IMR-90 (cell line): ENCODE results near the gene TBC1D24. TPM values are rescaled to one million over a fixed set of nuclear protein-coding genes. Genes with fewer than 3 reads are reported as not detected.

Experiments
- ATAC-seq: fragments of 200-7000 bp; cut with Tn5 transposase; 2 replicates; pipeline ENCODE4 v1.9.1; 2020; ENCODE audit warnings: low read depth, mild to moderate bottlenecking, moderate library complexity
- BruUV-seq: library from RNA; stranded (reverse); fragments of 400-500 nt; replicated peaks from 2 replicates; lab custom pipeline; 2021; lab: Mats Ljungman, UMichigan
- CTCF ChIA-PET: fragments of 300-600 bp; formaldehyde crosslinking; extraction: SDS; loops from one replicate; lab custom pipeline; 2021; ENCODE audit warnings: antibody characterized with exemption; lab: Yijun Ruan, JAX
- POLR2A ChIA-PET: fragments of 300-600 bp; sonication (Branson Sonifier 250); formaldehyde crosslinking; loops from one replicate; lab custom pipeline; 2022; ENCODE audit warnings: antibody characterized with exemption; ENCODE audit not compliant: unreplicated experiment; lab: Charles Lee
- DNase-seq: peaks from one replicate; pipeline ENCODE4 v3.0.0; 2013
- H2AFZ ChIP-seq: replicated peaks from 2 replicates; pipeline ENCODE3; 2013; ENCODE audit warnings: low read length, mild to moderate bottlenecking; ENCODE audit not compliant: poor library complexity
- H2AK5ac ChIP-seq: 2 replicates; pipeline ENCODE4 v1.6.1; 2013; ENCODE audit warnings: low read depth, low read length, inconsistent platforms
- H2AK9ac ChIP-seq: replicated peaks from 2 replicates; pipeline ENCODE3; 2013; ENCODE audit warnings: mild to moderate bottlenecking, low read depth, low read length, moderate library complexity; ENCODE audit not compliant: poor library complexity
- H2BK120ac ChIP-seq: 2 replicates; pipeline ENCODE4 v1.6.1; 2013; ENCODE audit warnings: low read depth, low read length, inconsistent platforms
- H2BK15ac ChIP-seq: 3 replicates; pipeline ENCODE4 v1.6.1; 2013; ENCODE audit warnings: low read depth, low read length, inconsistent platforms
- H2BK20ac ChIP-seq: 2 replicates; pipeline ENCODE4 v1.6.1; 2013; ENCODE audit warnings: low read depth, mild to moderate bottlenecking, inconsistent platforms, low read length, moderate library complexity
- H2BK5ac ChIP-seq: 2 replicates; pipeline ENCODE4 v1.6.1; 2013; ENCODE audit warnings: mild to moderate bottlenecking, low read depth, low read length, inconsistent platforms; ENCODE audit not compliant: poor library complexity, severe bottlenecking
- H3K14ac ChIP-seq: replicated peaks from 2 replicates; pipeline ENCODE4 v1.6.1; 2013; ENCODE audit warnings: low read depth, low read length, inconsistent platforms
- H3K18ac ChIP-seq: 2 replicates; pipeline ENCODE4 v1.6.1; 2013; ENCODE audit warnings: low read depth, low read length, control low read depth
- H3K23ac ChIP-seq: 2 replicates; pipeline ENCODE4 v1.6.1; 2013; ENCODE audit warnings: low read depth, low read length, inconsistent platforms
- H3K27ac ChIP-seq: 2 replicates; pipeline ENCODE4 v1.5.1; 2013; ENCODE audit warnings: mild to moderate bottlenecking, control low read depth, low read length; ENCODE audit not compliant: insufficient read depth
- H3K27me3 ChIP-seq: 2 replicates; pipeline ENCODE4 v1.6.1; 2013; ENCODE audit warnings: low read length; ENCODE audit not compliant: control insufficient read depth, insufficient read depth
- H3K36me3 ChIP-seq: 2 replicates; pipeline ENCODE4 v1.6.1; 2013; ENCODE audit warnings: low read length, mixed read lengths; ENCODE audit not compliant: control insufficient read depth, insufficient read depth
- H3K4ac ChIP-seq: 2 replicates; pipeline ENCODE4 v1.6.1; 2013; ENCODE audit warnings: low read depth, low read length, inconsistent platforms
- H3K4me1 ChIP-seq: 2 replicates; pipeline ENCODE4 v1.6.1; 2013; ENCODE audit warnings: low read length, mixed read lengths; ENCODE audit not compliant: control insufficient read depth, insufficient read depth
- H3K4me2 ChIP-seq: 2 replicates; pipeline ENCODE4 v1.6.1; 2013; ENCODE audit warnings: low read depth, mild to moderate bottlenecking, control low read depth, low read length, moderate library complexity
- H3K4me3 ChIP-seq: 2 replicates; pipeline ENCODE4 v1.5.1; 2013; ENCODE audit warnings: low read depth, mild to moderate bottlenecking, control low read depth, low read length, moderate library complexity; ENCODE audit not compliant: insufficient read depth
- H3K56ac ChIP-seq: 2 replicates; pipeline ENCODE4 v1.6.1; 2013; ENCODE audit warnings: low read length, inconsistent platforms; ENCODE audit not compliant: insufficient read depth; ENCODE audit errors: extremely low read depth
- H3K79me1 ChIP-seq, 2 experiments: 2 replicates each; pipeline ENCODE4 v1.6.1; 2013; ENCODE audit warnings: low read length in 2 of 2, inconsistent platforms in 1 of 2, low read depth in 1 of 2
- H3K9ac ChIP-seq: 2 replicates; pipeline ENCODE4 v1.6.1; 2013; ENCODE audit warnings: low read depth, low read length, control low read depth
- H3K9me1 ChIP-seq: 2 replicates; pipeline ENCODE4 v1.6.1; 2013; ENCODE audit warnings: low read length, inconsistent platforms; ENCODE audit not compliant: insufficient read depth
- H3K9me3 ChIP-seq: 2 replicates; pipeline ENCODE4 v1.6.1; 2013; ENCODE audit warnings: low read length; ENCODE audit not compliant: control insufficient read depth, insufficient read depth
- H4K20me1 ChIP-seq: 2 replicates; pipeline ENCODE4 v1.6.1; 2013; ENCODE audit warnings: low read length, inconsistent platforms; ENCODE audit not compliant: insufficient read depth
- H4K5ac ChIP-seq: 2 replicates; pipeline ENCODE4 v1.6.1; 2013; ENCODE audit warnings: mild to moderate bottlenecking, low read depth, low read length, control low read depth
- H4K8ac ChIP-seq, 2 experiments: 2 replicates each; pipeline ENCODE4 v1.6.1; 2013; ENCODE audit warnings: low read depth in 2 of 2, low read length in 2 of 2, control low read depth in 1 of 2, inconsistent platforms in 1 of 2
- H4K91ac ChIP-seq: 2 replicates; pipeline ENCODE4 v1.6.1; 2013; ENCODE audit warnings: low read depth, low read length, inconsistent platforms; ENCODE audit not compliant: insufficient read depth
- BHLHE40 ChIP-seq: fragments of 150-350 bp; IDR thresholded peaks from 2 replicates; pipeline ENCODE4 v1.6.1; 2016; ENCODE audit warnings: mild to moderate bottlenecking, low read depth, low read length
- CEBPB ChIP-seq: IDR thresholded peaks from 2 replicates; pipeline ENCODE4 v1.6.1; 2012; ENCODE audit warnings: low read depth, low read length, improper control_type of control experiment
- FOS ChIP-seq: fragments of 150-350 bp; IDR thresholded peaks from 2 replicates; pipeline ENCODE4 v1.6.1; 2016; ENCODE audit warnings: low read depth, low read length
- MAFK ChIP-seq: IDR thresholded peaks from 2 replicates; pipeline ENCODE4 v1.6.1; 2012; ENCODE audit warnings: low read depth, low read length, improper control_type of control experiment
- MXI1 ChIP-seq: IDR thresholded peaks from 2 replicates; pipeline ENCODE4 v1.6.1; 2012; ENCODE audit warnings: low read depth, mild to moderate bottlenecking, low read length, moderate library complexity, borderline replicate concordance
- NFE2L2 ChIP-seq: fragments of 150-350 bp; IDR thresholded peaks from 2 replicates; pipeline ENCODE4 v1.6.1; 2016; ENCODE audit warnings: low read depth, mild to moderate bottlenecking, low read length
- POLR2A ChIP-seq: IDR thresholded peaks from 2 replicates; pipeline ENCODE4 v1.6.1; 2012; ENCODE audit warnings: mild to moderate bottlenecking, low read depth, low read length
- RFX5 ChIP-seq: IDR thresholded peaks from 2 replicates; pipeline ENCODE4 v1.8.0; 2012; ENCODE audit warnings: low read depth, mild to moderate bottlenecking, low read length, moderate library complexity
- SMC3 ChIP-seq: fragments of 150-350 bp; IDR thresholded peaks from 2 replicates; pipeline ENCODE4 v1.6.1; 2016; ENCODE audit warnings: low read depth, mild to moderate bottlenecking, antibody characterized with exemption, low read length, moderate library complexity
- WGBS, 2 experiments: methylation state at CpG; one replicate each; pipeline versions ENCODE4 v1.1.5 to v1.1.7; 2013; ENCODE audit warnings: missing lambda C conversion rate in 2 of 2; ENCODE audit not compliant: insufficient read length in 1 of 2; ENCODE audit errors: extremely low coverage in 2 of 2; 5-methylcytosine and 5-hydroxymethylcytosine counted together
- dilution Hi-C: fragments of 300-500 bp; cut with HindIII; formaldehyde crosslinking; loops from one replicate; pipeline ENCODE4 v1.14.3; 2018; ENCODE audit warnings: low sequenced_read_pairs; ENCODE audit not compliant: unreplicated experiment
- in situ Hi-C: fragments of 300-500 bp; cut with MboI; formaldehyde crosslinking; loops from 3 replicates; pipeline ENCODE4 v1.14.3; 2019; ENCODE audit warnings: low sequenced_read_pairs, inconsistent platforms, mixed read lengths
- intact Hi-C: fragments of 100-400 bp; cut with micrococcal nuclease; formaldehyde crosslinking; loops from 2 replicates; pipeline ENCODE4 v1.10.0; 2022
- polyA plus RNA-seq, 3 experiments: library from polyadenylated mRNA; depleted of rRNA; stranded (reverse); fragments of >200 nt; gene quantifications; 2 replicates each; pipeline ENCODE4 v1.2.3, GENCODE V29; 2012; ENCODE audit warnings: low replicate concordance in 1 of 3
- total RNA-seq: library from RNA; depleted of rRNA; stranded (reverse); fragments of >200 nt; gene quantifications from 2 replicates; pipeline ENCODE4 v1.2.3, GENCODE V29; 2012
- TF ChIP-seq, protein P1 (sequence below): fragments of 150-350 bp; IDR thresholded peaks from 2 replicates; pipeline ENCODE4 v1.6.1; 2016; ENCODE audit warnings: low read depth, mild to moderate bottlenecking, low read length, moderate library complexity, borderline replicate concordance
- TF ChIP-seq, protein P2 (sequence below): conservative IDR thresholded peaks from 2 replicates; pipeline ENCODE4 v1.5.1; 2012; ENCODE audit warnings: mild to moderate bottlenecking, low read depth, low read length, improper control_type of control experiment

The TBC1D24 gene
- total and polyA plus RNA-seq, 2 of the 4 experiments (the other 2 are of a cell fraction) = 7.5 to 13.4 TPM

GRCh38 chr16:2524339-2524938, 49.5 kb downstream of the TBC1D24 start:
- no peak overlapping the region for H3K14ac ChIP-seq
- 80% methylated on average over 1 of the region's 9 CpGs; no CpG with 5 or more reads in 1 of the 2 experiments for WGBS, 2 experiments
- ChIA-PET CTCF (no interaction called here), POLR2A (interaction anchor here (0.5 kb wide), 1 partner anchor 496 kb away, joined by 3 read pairs; no protein-coding TSS in a partner anchor)
- H2BK20ac ChIP-seq = no peak overlapping the region
- no peak overlapping the region for H2AFZ ChIP-seq
- no peak overlapping the region for H3K56ac ChIP-seq
- no peak overlapping the region for H3K23ac ChIP-seq
- intact Hi-C loops = no loop called here
- no peak overlapping the region for H2BK15ac ChIP-seq
- peak overlapping the region; percentile 3 for H2AK9ac ChIP-seq
- ATAC-seq (no peak), DNase-seq (no peak)
- no peak overlapping the region for H3K4me2 ChIP-seq
- no peak overlapping the region for H4K91ac ChIP-seq
- H3K4me3 ChIP-seq = no peak overlapping the region
- BruUV-seq = no TSS peak
- H3K9ac ChIP-seq = no peak overlapping the region
- H4K5ac ChIP-seq = no peak overlapping the region
- in situ Hi-C loops = no loop called here
- dilution Hi-C loops = no loop called here
- TF ChIP-seq, protein P1, sequence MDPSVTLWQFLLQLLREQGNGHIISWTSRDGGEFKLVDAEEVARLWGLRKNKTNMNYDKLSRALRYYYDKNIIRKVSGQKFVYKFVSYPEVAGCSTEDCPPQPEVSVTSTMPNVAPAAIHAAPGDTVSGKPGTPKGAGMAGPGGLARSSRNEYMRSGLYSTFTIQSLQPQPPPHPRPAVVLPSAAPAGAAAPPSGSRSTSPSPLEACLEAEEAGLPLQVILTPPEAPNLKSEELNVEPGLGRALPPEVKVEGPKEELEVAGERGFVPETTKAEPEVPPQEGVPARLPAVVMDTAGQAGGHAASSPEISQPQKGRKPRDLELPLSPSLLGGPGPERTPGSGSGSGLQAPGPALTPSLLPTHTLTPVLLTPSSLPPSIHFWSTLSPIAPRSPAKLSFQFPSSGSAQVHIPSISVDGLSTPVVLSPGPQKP = no peak
- TF ChIP-seq RFX5 = no peak
- TF ChIP-seq, protein P2, sequence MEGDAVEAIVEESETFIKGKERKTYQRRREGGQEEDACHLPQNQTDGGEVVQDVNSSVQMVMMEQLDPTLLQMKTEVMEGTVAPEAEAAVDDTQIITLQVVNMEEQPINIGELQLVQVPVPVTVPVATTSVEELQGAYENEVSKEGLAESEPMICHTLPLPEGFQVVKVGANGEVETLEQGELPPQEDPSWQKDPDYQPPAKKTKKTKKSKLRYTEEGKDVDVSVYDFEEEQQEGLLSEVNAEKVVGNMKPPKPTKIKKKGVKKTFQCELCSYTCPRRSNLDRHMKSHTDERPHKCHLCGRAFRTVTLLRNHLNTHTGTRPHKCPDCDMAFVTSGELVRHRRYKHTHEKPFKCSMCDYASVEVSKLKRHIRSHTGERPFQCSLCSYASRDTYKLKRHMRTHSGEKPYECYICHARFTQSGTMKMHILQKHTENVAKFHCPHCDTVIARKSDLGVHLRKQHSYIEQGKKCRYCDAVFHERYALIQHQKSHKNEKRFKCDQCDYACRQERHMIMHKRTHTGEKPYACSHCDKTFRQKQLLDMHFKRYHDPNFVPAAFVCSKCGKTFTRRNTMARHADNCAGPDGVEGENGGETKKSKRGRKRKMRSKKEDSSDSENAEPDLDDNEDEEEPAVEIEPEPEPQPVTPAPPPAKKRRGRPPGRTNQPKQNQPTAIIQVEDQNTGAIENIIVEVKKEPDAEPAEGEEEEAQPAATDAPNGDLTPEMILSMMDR = no peak
- no peak for TF ChIP-seq MXI1
- no peak for TF ChIP-seq POLR2A
- no peak for TF ChIP-seq CEBPB
- no peak for TF ChIP-seq FOS
- no peak for TF ChIP-seq NFE2L2
- TF ChIP-seq MAFK = no peak
- no peak for TF ChIP-seq SMC3
- no peak for TF ChIP-seq BHLHE40
- H3K4ac ChIP-seq = no peak overlapping the region
- H3K79me1 ChIP-seq = peaks cover 20 to 50% of the 10 kb centered on the region in 2 experiments
- H3K18ac ChIP-seq = no peak overlapping the region
- H4K8ac ChIP-seq = no peak overlapping the region
- no peaks in the 10 kb centered on the region for H3K9me3 ChIP-seq
- no peak overlapping the region for H3K27ac ChIP-seq
- H3K9me1 ChIP-seq = 0 out of 2 replicates have a peak, but pooled peaks cover 3% of the 10 kb centered on the region
- peaks cover 7% of the 10 kb centered on the region for H4K20me1 ChIP-seq
- H2AK5ac ChIP-seq = no peak overlapping the region
- no peak overlapping the region for H2BK5ac ChIP-seq
- peaks cover 52% of the 10 kb centered on the region for H3K36me3 ChIP-seq
- peaks cover 6% of the 10 kb centered on the region for H3K4me1 ChIP-seq
- no peak overlapping the region for H2BK120ac ChIP-seq
- H3K27me3 ChIP-seq = no peaks in the 10 kb centered on the region
